Smooth muscle cell of the pulmonary artery (primary cell): Measurements from ENCODE around the gene MIP. TPM values are rescaled to one million over a fixed set of nuclear protein-coding genes. Genes with fewer than 3 reads are reported as not detected.

ENCODE experiments used
- total RNA-seq: library from RNA; depleted of rRNA; stranded (reverse); fragments of >200 nt; gene quantifications from 2 replicates; pipeline ENCODE4 v1.2.3, GENCODE V29; 2014

The MIP gene
- total RNA-seq: 0.13 TPM in 1 of 2 replicates, not detected in the other

GRCh38 chr12:56454557-56454956 lies at the start of gene MIP:
MIP (minus strand) TSS chr12:56454657; CDS start chr12:56454613, 44 bp downstream.

GRCh38 chr12:56488041-56488955 lies 33.8 kb upstream of the MIP start, which contains the start of gene GLS2:
GLS2 (minus strand) TSS chr12:56488161; CDS start chr12:56488118, 43 bp downstream.

GRCh38 chr12:56468216-56469006 lies 14.0 kb upstream of the MIP start, which contains the start of gene SPRYD4:
SPRYD4 (plus strand) TSS chr12:56468578; CDS start chr12:56468592, 14 bp downstream.

GRCh38 chr12:56448860-56449621 lies 5.4 kb downstream of the MIP start, which contains the start of gene TIMELESS:
TIMELESS (minus strand) TSS chr12:56449426; CDS start chr12:56434170, 15,256 bp downstream.

Other genes with a start within 250 kb of the MIP start
- gene RNF41, start 232.7 kb downstream of the MIP start, total RNA-seq: 154 and 182 TPM in 2 replicates
- gene NABP2, start 230.3 kb downstream of the MIP start, total RNA-seq: 25.4 TPM in 2 replicates
- gene SLC39A5, start 224.6 kb downstream of the MIP start, total RNA-seq: 0.20 and 0.40 TPM in 2 replicates
- gene ANKRD52, start 196.3 kb downstream of the MIP start, total RNA-seq: 30.0 and 41.4 TPM in 2 replicates
- gene COQ10A, start 187.7 kb downstream of the MIP start, total RNA-seq: 6.3 and 8.2 TPM in 2 replicates
- gene CS, start 154.3 kb downstream of the MIP start, total RNA-seq: 133 and 159 TPM in 2 replicates
- 58.6 and 100 TPM in 2 replicates for gene CNPY2, start 138.7 kb downstream of the MIP start, total RNA-seq
- 27.6 and 30.9 TPM in 2 replicates for gene PAN2, start 120.7 kb downstream of the MIP start, total RNA-seq
- not detected in 2 replicates for gene IL23A, start 115.8 kb downstream of the MIP start, total RNA-seq
- 229 and 230 TPM in 2 replicates for gene STAT2, start 94.5 kb downstream of the MIP start, total RNA-seq
- not detected in 2 replicates for gene APOF, start 91.8 kb downstream of the MIP start, total RNA-seq
- 6.7 and 7.2 TPM in 2 replicates for gene TIMELESS, start 5.2 kb downstream of the MIP start, total RNA-seq
- 1.2 and 1.9 TPM in 2 replicates for gene SPRYD4, start 13.9 kb upstream of the MIP start, total RNA-seq
- 0.13 and 0.20 TPM in 2 replicates for gene GLS2, start 33.5 kb upstream of the MIP start, total RNA-seq
- gene RBMS2, start 67.2 kb upstream of the MIP start, total RNA-seq: 26.2 and 27.9 TPM in 2 replicates
- 33.2 and 34.8 TPM in 2 replicates for gene BAZ2A, start 175.7 kb upstream of the MIP start, total RNA-seq
- 374 and 387 TPM in 2 replicates for gene ATP5F1B, start 191.3 kb upstream of the MIP start, total RNA-seq
- gene PTGES3, start 233.6 kb upstream of the MIP start, total RNA-seq: 70.5 and 89.9 TPM in 2 replicates